Upper lobe of left lung (tissue), 6 donors: Measurements from ENCODE around the gene TBX18. TPM values are rescaled to one million over a fixed set of nuclear protein-coding genes. Genes with fewer than 3 reads are reported as not detected.

Experiments
- ATAC-seq, 2 donors: fragments of 200-7000 bp; cut with Tn5 transposase; one replicate each; pipeline ENCODE4 v1.9.1; 2022; ENCODE audit warnings: mild to moderate bottlenecking in 2 of 2, moderate library complexity in 2 of 2; ENCODE audit not compliant: low FRiP score in 2 of 2
- DNase-seq, 2 donors: peaks; one replicate each; pipeline ENCODE4 v3.0.0-alpha.2; 2019 to 2020
- H3K27ac ChIP-seq, 4 donors: fragments of 200-600 bp; sonication (generic); one replicate each; pipeline ENCODE4 v1.5.1; 2016 to 2019
- H3K27me3 ChIP-seq, 4 donors: fragments of 200-600 bp; sonication (generic); one replicate each; pipeline ENCODE4 v1.5.1; 2017 to 2019
- H3K36me3 ChIP-seq, 4 donors: fragments of 200-600 bp; sonication (generic); one replicate each; pipeline ENCODE4 v1.5.1; 2016 to 2019
- H3K4me1 ChIP-seq, 4 donors: fragments of 200-600 bp; sonication (generic); one replicate each; pipeline ENCODE4 v1.5.1; 2018 to 2019
- H3K4me3 ChIP-seq, 4 donors: fragments of 200-600 bp; sonication (generic); one replicate each; pipeline ENCODE4 v1.5.1; 2017 to 2019; ENCODE audit warnings: mild to moderate bottlenecking in 2 of 4, moderate library complexity in 1 of 4
- H3K9me3 ChIP-seq, 4 donors: fragments of 200-600 bp; sonication (generic); one replicate each; pipeline ENCODE4 v1.5.1; 2018 to 2019
- CTCF ChIP-seq, 6 experiments: fragments of 450-650 bp in 4 of 6; fragments of 200-600 bp in 2 of 6; sonication (generic) in 2 of 6; IDR thresholded peaks; one replicate each; pipeline ENCODE4 v1.5.1; 2016 to 2019; ENCODE audit warnings: antibody characterized with exemption in 6 of 6
- EP300 ChIP-seq, 4 donors: sonication (generic); formaldehyde crosslinking; IDR thresholded peaks; one replicate each; pipeline ENCODE4 v1.5.1; 2017; ENCODE audit warnings: antibody characterized with exemption in 4 of 4, control low read depth in 2 of 4
- POLR2A ChIP-seq, 4 donors: fragments of 450-650 bp; IDR thresholded peaks; one replicate each; pipeline ENCODE4 v1.5.1; 2016 to 2017; ENCODE audit warnings: antibody characterized with exemption in 4 of 4, mild to moderate bottlenecking in 2 of 4
- POLR2AphosphoS5 ChIP-seq, 2 donors: sonication (generic); formaldehyde crosslinking; IDR thresholded peaks; one replicate each; pipeline ENCODE4 v1.5.1; 2017; ENCODE audit warnings: antibody characterized with exemption in 2 of 2
- WGBS, 2 donors: methylation state at CpG; one replicate each; pipeline ENCODE4 v1.1.5; 2017 to 2018; 5-methylcytosine and 5-hydroxymethylcytosine counted together
- total RNA-seq, 6 donors: library from RNA; depleted of rRNA in 4 of 6; stranded (reverse); fragments of >200 nt in 4 of 6; gene quantifications; one replicate each; pipeline versions ENCODE4 v1.1.0 to v1.2.1, GENCODE V29; 2016 to 2021
- donor health status: DM: no; HTN: no; CAD: no; lungs with moderate emphysema.
- donor health status: DM: no; HTN: yes; CAD: no; lungs with severe emphysema.

The TBX18 gene
- total RNA-seq, 6 donors from 2014 or later: 0.20 to 0.49 (median 0.44) TPM; not detected in 3

GRCh38 chr6:84805145-84805544 is 40.7 kb upstream of the TBX18 start:
- Histone ChIP-seq H3K4me1 (no peaks in the 10 kb centered on the region), H3K9me3 (no peaks in the 10 kb centered on the region), H3K27me3 (no peaks in the 10 kb centered on the region), H3K27ac (no peak overlapping the region), H3K36me3 (no peaks in the 10 kb centered on the region), H3K4me3 (no peak overlapping the region)
- ATAC-seq (no peak), DNase-seq (no peak)
- TF ChIP-seq POLR2AphosphoS5 (IDR thresholded peaks at IDR 0.05): no peak
- TF ChIP-seq EP300 (IDR thresholded peaks at IDR 0.05): no peak
- TF ChIP-seq CTCF (IDR thresholded peaks at IDR 0.05): no peak
- TF ChIP-seq POLR2A (IDR thresholded peaks at IDR 0.05): no peak
- WGBS, 2 donors: 71 to 80% methylated on average over 1 of the region's 1 CpG

- Histone ChIP-seq H3K27ac (no peak overlapping the region), H3K4me1 (no peaks in the 10 kb centered on the region), H3K36me3 (no peaks in the 10 kb centered on the region), H3K4me3 (no peak overlapping the region), H3K9me3 (no peaks in the 10 kb centered on the region), H3K27me3 (no peaks in the 10 kb centered on the region)
- 84 to 88% methylated on average over 3 of the region's 3 CpGs for WGBS, 2 donors
- TF ChIP-seq EP300 (IDR thresholded peaks at IDR 0.05): no peak
- TF ChIP-seq CTCF (IDR thresholded peaks at IDR 0.05): no peak
- no peak for TF ChIP-seq POLR2AphosphoS5 (IDR thresholded peaks at IDR 0.05)
- no peak for TF ChIP-seq POLR2A (IDR thresholded peaks at IDR 0.05)
- ATAC-seq: no peak
- DNase-seq: no peak
Measured at GRCh38 chr6:84804720-84805119, 40.3 kb upstream of the TBX18 start.

GRCh38 chr6:84801250-84801649 is 36.9 kb upstream of the TBX18 start:
- Histone ChIP-seq H3K27ac (no peak overlapping the region), H3K36me3 (no peaks in the 10 kb centered on the region), H3K9me3 (no peaks in the 10 kb centered on the region), H3K27me3 (no peaks in the 10 kb centered on the region), H3K4me3 (no peak overlapping the region), H3K4me1 (no peaks in the 10 kb centered on the region)
- ATAC-seq: no peak
- TF ChIP-seq EP300 (IDR thresholded peaks at IDR 0.05) (no peak), POLR2A (IDR thresholded peaks at IDR 0.05) (no peak), CTCF (IDR thresholded peaks at IDR 0.05) (no peak), POLR2AphosphoS5 (IDR thresholded peaks at IDR 0.05) (no peak)
- no peak for DNase-seq
- 60 to 83% methylated on average over 3 of the region's 3 CpGs for WGBS, 2 donors

DNA sequence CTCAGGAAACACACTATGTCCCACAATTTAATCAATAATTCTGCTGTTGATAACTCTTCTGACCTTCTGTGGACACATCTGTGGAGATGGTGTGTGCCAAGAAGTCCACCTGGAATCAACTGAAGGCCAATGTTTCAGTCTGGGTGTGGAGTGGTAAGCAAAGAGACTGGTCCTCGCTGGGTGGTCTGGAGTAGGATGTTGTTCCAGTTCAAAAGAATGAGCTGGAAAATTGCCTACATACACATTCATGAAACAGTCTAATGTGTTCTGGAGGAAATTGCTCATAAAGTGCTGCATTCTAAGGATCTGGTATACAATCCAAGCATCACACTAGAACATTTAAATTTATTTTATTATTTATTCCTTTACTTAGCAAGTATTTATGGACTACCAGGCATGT is 33.9 kb upstream of the TBX18 start:
- H3K4me1 ChIP-seq: no peaks in the 10 kb centered on the region
- H3K27ac ChIP-seq: no peak overlapping the region
- no peaks in the 10 kb centered on the region for H3K36me3 ChIP-seq
- TF ChIP-seq CTCF (IDR thresholded peaks at IDR 0.05) (no peak), POLR2A (IDR thresholded peaks at IDR 0.05) (no peak), POLR2AphosphoS5 (IDR thresholded peaks at IDR 0.05) (no peak), EP300 (IDR thresholded peaks at IDR 0.05) (no peak)
- H3K27me3 ChIP-seq: no peaks in the 10 kb centered on the region
- no peak for ATAC-seq
- H3K9me3 ChIP-seq: no peaks in the 10 kb centered on the region
- WGBS, 2 donors: 46 to 53% methylated on average over 1 of the region's 1 CpG
- DNase-seq: no peak
- H3K4me3 ChIP-seq: no peak overlapping the region

- H3K9me3 ChIP-seq: no peaks in the 10 kb centered on the region
- H3K27me3 ChIP-seq: no peaks in the 10 kb centered on the region
- DNase-seq: no peak
- H3K4me3 ChIP-seq: no peak overlapping the region
- H3K27ac ChIP-seq: no peak overlapping the region
- no peak for ATAC-seq
- no peaks in the 10 kb centered on the region for H3K36me3 ChIP-seq
- WGBS, 2 donors: 46 to 63% methylated on average over 2 of the region's 2 CpGs
- no peaks in the 10 kb centered on the region for H3K4me1 ChIP-seq
- TF ChIP-seq EP300 (IDR thresholded peaks at IDR 0.05): no peak
- no peak for TF ChIP-seq POLR2AphosphoS5 (IDR thresholded peaks at IDR 0.05)
- TF ChIP-seq POLR2A (IDR thresholded peaks at IDR 0.05): no peak
- no peak for TF ChIP-seq CTCF (IDR thresholded peaks at IDR 0.05)
Measured at GRCh38 chr6:84796343-84796742, 31.9 kb upstream of the TBX18 start.
